Measurements from ENCODE around the gene PSMC3.

The PSMC3 gene

DNA sequence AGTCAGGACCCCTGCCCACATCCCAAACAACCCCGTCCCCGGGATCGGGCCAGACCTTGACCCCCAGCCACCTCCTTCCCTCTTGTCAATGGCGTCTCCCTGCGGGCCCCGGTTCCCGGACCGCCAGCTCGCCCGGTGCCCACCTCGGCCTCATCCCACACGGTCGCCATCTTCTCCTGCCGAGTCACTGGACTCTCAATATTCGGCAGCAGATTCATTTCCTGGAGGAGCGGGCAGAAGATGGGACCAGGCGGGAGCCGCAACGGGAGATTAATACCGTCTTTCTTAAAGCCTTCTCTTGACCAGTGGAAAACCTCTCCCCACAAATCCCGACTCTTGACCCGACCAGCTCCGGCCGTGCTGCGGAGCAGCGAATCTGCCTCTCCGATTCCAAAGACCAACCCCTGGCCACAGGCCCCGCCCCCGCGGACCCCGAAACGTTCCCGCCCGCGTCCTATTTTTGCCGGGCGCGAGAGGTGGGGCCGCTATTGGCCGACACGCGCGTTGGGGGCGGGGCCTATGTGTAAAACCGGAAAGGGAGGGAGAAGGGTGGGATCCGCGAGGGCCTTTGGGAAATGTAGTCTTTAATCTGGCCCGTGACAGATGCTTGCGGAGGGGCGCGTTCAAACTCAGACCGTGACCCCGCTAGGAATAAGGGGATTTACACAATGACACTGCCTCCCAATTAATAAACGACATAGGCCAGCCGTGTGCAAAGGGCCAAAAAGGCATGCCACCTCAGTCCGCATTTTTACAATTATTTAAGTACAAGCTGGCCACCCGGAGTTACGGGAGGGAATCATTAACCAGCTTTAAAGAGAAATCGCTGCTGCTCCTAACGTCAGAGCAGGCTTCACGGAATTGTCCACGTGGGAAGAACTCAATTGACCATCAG, at the start of gene PSMC3:
PSMC3 (minus strand) TSS at position 378 of the 895 bp plus-strand sequence; CDS start at position 218, 160 bp downstream.
- DNase-seq = peak; percentile 99 to 100 (median 100)

DNA sequence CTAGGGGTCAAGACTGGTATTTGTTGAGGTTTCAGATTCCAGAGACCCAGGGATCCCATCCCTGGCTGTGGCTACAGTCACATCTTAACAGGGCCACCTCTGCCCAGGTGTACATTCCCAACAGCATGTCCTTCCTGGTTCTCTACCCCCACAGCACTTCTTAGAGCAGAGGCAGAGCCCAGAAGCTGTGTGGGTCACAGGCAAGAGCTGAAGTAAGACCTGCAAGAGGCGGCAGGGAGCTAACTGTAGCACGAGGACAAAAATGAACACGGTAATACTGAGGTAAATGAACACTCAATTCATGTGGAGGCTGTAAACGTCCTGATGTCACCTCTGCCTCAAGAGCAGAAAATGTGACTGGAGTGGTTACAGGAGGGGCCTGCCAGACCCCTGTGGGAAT, 44.4 kb upstream of the PSMC3 start:
- DNase-seq = no peak

DNA sequence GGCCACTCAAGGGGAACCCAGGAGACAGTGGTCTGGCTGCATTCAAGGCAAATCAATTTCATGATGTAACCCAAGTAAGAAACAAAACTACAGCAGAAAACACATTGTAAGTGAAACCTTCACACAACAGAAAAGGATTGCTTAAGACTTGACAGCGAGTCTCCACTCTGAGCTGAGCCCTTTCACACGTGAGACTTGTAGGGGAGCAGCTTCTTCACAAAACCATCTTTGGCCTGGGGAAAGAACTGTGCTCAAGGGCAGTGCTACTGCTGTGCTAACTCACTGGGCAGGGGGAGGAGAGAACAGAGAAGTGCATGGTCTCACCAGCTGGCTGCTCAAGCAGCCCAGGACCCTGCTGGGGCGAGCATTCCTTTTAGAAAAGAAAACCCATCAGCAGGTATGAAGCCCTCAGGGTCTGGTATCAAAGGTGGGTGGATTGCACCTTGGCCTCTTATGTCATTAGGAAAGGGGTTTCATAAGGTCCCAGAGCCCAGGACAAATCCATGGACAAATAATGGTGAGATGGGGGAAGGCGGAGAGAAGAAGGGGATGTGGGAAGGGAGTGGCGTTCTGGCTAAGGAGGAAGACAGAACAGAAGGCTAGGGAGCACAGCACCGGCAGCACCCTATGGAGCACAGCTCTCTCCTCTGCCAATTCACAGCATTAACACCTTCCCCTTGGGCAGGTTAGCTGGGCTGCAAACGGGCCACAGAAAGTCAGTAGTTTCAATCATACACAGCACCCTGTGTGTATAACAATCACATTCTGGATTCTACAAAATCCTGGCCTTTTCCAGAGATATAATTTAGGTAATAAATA, 43.3 kb upstream of the PSMC3 start:
- peak in 2 of 3 donors; percentile 15 to 31 for DNase-seq

DNA sequence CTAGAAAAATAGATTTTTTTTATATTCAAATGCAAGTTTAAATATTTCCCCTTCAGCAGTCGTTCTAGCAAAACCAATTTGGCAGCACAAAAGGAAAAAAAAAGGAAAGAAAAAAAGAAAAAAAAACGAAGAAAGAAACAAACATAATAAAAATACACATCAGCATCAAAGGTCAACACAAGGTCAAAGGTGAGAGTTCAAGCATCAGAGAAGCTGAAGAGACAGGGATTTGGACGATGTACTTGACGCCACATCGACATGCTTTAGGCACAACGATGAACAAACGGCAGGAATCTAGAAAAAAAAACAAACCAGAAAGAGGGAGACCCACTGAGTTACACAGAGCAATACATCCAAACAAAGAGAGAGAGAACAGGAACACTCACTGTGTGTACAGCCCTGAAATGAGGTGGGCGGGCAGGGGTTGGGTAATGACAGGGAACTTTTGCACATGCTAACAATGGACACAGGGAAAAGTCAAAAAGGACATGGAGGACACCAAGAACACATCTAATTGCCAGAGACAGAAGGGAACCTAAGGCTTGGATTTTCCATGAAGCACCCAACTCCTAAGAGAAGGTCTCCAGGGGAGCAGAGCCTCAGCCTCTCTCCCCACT, 42.5 kb upstream of the PSMC3 start:
- peak; percentile 54 to 79 (median 65) for DNase-seq

DNA sequence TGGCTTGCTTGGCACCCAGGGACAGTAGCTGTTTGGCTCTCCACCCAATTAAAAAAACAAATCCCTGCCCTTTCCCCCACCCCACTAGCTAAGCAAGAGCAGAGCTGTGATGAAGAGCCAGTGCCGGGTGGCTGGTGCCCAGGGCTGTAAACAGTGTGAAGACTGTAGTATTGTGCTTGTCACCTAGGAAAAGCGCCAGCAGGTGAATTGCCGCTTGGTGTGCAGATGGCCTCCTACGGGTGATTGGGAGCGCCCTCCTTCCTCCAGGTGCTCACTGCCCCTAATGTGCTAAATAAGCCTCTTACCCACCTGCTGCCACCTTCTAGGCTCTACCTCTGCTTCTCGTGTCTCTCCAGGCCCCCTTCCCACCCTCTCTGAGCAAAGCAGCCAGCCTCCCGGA, 41.1 kb upstream of the PSMC3 start:
- no peak for DNase-seq

DNA sequence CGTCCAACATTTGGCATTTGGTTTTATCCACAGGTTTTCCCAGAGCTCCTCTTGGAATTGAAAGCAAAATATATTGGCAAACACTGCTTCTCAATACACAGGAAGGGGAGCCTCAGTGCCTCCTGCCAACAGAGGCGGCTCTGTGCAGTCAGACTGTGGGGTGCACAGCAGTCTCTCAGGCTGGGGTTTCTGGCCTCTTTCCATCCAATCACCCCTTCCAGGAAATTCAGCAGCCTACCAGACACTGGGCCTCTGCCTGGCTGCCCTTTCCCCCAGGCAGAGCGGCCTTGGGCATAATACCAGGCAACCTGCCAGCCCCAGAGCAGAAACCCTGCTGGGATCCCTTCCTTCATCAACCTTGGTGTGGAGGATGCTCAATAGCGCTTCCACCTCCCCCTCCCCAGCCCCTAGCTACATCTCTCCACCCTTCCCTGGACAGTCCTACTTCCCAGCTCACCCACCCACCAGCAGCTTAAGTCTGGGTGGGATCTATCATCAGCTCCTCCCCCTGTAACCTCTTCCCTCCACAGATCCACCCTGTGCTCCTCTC, 40.5 kb upstream of the PSMC3 start:
- no peak for DNase-seq

DNA sequence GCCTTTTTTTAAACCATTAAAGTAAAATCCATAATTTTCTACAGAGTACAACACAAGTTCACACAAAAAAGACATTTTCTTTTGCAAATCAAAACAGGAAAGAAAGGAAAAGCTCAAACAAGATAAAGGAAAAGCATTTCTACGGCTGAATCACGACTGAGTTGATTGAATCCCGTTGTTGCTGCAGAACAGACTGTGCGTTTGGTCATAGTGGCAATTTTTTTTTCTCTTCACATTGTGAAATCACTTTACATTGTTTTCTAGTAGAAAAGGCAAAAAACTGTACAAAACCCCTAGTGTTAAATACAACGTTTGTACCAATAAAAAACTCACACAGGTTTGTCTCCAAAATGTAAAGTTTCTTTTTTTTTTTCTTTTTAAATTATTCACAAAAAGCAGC, 40.0 kb upstream of the PSMC3 start:
- no peak for DNase-seq

DNA sequence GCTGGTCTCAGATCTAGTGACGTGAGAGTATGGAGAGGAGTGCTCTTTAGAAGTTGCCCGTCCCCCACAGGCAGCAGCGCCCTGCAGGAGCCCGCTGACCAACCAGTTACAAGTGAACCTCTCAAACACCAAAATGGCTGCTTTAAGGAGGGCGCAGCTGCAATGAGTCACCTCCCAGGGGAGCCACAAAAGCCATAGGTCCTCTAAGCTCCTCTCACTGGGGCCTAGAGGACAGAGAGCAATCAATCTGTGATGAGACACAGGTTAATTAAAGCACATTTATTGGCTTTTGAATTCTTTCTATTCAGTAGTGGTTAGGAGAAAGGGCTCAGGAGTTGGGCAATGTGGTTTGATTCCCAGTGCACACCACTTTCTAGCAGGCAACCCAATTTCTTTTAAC, 38.2 kb upstream of the PSMC3 start:
- no peak for DNase-seq

DNA sequence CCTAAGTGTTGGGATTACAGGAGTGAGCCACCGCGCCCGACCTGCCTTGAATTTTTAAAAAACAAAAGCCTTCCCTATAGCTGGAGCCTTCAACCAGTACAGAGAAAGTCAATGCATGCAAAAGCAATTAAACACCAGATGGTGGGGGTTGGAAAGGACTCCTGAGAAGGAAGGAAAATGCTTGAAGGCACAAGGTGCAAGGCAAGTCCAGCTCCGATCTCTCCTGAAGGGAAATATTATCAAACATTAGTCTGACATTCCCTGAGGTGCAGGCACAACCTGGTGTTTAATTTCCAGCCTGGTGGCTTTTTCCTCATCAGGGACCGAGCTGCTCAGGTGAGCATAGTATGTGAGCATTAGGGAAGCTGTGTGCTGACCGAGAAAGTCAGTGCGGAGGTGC, 35.6 kb upstream of the PSMC3 start:
- no peak for DNase-seq

DNA sequence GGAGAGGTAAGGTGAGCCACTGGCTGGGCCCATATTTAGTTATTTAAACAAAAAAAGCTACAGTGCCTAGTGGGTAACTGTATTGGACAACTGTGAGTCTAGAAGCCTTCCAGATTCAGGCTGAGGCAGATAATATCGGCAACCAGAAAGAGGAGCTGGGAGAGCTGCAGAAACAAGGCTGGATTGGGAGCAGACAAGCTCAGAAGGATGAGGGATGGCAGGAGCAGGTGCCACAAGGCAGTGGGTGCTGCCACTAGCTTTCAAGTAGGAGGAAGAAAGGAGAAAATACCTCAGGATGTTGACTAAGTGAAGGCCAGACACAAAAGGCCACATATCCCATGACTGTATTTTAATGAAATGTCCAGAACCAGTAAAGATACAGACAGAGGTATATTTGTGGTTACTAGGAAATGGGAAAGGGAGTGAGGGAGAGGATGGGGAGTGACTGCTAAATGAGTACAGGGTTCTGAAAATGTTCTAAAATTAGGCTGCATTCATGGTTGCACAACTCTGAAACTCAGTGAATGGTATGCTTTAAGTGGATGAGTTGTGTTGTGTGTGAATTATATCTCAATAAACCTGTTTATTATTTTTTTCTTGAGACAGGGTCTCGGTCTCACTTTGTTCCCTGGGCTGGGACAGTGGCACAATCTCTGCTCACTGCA, 34.5 kb upstream of the PSMC3 start:
- DNase-seq = no peak

DNA sequence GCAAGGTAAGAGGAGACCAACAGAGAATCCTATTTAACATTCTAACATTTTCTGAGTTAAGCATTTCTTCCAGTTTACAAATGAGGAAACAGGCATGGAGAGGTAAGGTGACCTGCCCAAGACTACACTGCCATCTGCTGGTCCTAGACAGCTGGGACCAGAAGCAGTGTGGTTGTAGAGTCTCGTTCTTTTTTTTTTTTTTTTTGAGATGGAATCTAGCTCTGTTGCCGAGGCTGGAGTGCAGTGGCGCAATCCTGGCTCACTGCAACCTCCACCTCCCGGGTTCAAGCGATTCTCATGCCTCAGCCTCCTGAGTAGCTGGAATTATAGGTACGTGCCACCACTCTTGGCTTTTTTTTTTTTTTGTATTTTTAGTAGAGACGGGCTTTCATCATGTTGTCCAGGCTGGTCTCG, 28.0 kb upstream of the PSMC3 start:
- DNase-seq = peak; percentile 77 to 82 (median 79)

DNA sequence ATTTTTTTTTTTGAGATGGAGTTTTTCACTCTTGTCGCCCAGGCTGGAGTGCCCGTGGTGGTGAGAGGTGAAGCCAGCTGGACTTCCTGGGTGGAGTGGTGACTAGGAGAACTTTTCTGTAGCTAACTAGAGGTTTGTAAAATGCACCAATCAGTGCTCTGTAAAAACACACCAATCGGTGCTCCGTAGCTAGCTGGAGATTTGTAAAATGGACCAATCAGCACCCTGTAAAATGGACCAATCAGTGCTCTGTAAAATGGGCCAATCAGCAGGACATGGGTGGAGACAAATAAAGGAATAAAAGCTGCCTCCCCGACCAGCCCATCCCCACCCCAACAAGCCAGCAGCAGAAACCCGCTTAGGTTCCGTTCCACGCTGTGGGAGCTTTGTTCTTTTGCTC, 27.1 kb upstream of the PSMC3 start:
- no peak for DNase-seq

DNA sequence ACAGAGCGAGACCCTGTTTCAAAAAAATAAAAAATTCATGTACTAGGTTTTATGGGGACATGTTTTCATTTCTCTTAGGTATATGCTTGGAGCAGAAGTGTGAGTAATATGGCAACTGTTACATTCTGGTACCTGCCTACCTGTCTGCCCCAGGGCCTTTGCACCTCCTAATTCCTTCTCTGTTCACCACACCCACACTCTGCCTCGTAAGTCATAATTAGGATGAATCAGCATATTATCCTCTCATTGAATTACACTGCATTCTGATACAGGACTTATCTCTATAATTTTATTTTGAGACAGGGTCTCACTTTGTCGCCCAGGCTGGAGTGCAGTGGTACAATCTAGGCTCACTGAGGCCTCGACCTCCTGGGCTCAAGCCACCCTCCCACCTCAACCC, 25.8 kb upstream of the PSMC3 start:
- DNase-seq = no peak

DNA sequence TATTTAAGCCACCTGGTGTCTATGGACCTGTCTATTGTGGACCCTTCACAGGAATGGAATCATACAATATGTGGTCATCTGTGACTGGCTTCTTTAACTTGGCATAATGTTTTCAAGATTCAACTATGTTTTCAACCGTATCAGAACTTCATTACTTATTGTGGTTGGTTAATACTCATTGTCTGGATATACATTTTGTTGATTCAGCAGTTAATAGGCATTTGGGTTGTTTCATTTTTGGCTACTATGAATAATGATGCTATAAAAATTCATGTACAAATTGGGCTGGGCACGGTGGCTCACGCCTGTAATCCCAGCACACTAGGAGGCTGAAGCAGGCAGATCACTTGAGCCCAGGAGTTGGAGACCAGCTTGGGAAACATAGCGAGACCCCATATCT, 25.2 kb upstream of the PSMC3 start:
- DNase-seq = no peak

DNA sequence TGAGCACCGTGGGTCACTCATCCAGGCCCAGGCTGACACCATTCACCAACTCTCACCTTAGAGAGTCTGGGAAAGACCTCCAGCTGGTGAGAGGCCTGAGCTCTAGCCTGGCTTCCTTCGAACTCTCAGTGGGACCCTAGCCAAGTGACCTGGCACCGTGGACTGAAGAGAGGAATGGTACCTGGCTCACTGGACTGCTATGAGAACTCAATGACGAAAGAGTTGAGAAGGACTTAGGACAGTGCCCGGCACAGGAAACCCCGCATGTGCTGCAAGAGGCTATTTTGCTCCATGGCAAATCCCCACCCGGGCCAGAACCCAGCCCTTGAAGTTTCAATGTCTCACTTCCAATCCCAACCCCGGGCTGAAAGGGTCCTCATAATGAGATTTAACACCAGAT, 23.3 kb upstream of the PSMC3 start:
- no peak for DNase-seq

DNA sequence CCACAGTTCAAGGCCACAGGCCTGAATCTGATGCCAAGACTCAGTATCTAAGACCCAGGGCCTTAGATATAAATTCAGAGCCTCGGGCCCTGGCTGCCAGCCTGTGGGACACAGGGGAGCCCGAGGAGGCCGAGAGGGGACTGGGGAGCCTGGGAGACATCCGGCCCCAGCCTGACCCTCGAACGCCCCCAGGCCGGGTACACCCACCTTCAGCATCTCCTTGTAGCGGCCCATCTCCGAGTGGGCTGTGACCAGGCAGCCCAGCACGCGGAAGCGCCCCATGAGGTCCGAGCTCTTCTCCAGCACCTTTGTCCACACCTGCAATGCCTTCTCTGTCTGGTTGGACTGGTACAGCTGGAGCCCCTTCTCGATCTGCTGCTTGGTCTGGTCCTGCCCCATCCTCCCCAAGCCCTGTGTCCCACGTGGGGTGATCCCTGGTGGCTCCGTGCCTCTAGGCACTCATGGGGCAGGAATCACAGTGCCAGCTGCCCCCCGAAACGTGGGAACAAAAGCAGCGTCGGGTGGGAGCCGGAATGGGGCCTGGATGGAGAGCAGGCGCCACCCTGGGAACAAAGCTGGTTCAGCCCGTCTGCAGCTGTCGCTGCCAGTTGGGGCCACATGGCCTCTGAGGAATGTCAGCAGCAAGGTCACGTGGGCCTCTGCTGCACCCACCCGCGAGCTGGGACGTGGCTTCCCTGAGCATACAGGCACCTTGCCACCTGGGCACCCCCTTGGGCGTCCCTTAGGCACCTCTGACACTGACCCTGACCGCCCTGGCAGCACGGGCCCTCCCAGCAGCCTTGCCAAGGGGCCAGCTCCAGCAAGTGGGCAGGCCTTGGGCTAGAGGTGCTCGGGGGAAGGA, 22.6 kb upstream of the PSMC3 start, which contains the start of gene RAPSN:
RAPSN (minus strand) TSS at position 571 of the 862 bp plus-strand sequence; CDS start at position 399, 172 bp downstream.
- no peak for DNase-seq

DNA sequence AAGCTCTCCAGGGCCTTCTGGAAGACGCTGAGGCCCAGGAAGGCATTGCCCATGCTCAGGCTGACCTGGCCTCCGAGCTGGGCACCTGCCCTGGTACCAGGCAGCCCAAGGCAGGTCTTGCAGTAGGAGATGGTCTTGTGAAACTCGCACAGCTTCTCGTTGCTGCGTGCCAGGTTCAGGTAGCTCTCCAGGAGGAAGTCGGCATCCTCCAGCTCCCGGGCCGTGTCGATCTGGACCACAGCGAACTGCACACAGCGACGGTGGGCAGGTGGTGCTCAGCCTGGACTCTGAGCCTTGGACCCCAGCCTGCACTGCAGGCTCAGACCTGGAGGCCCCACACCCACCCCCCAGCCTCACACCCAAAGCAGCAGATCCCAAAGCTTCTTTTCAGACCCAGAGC, 21.7 kb upstream of the PSMC3 start:
- no peak for DNase-seq

DNA sequence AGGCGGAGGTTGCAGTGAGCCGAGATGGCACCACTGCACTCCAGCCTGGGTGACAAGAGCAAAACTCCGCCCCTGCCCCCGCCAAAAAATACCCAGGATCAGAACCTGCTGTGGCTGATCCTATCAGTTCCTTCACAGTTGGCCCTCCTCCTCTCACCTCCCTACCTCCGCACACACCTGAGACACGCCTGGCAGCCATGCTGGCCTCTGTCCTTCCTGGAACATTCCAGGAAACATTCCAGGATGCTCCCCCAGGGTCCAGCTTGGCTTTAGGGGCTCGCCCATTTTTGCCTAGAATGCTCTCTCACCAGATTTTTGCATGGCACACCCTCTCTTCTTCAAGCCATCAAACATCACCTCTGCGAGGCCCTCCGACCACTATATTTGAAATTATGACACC, 20.6 kb upstream of the PSMC3 start:
- DNase-seq = no peak

DNA sequence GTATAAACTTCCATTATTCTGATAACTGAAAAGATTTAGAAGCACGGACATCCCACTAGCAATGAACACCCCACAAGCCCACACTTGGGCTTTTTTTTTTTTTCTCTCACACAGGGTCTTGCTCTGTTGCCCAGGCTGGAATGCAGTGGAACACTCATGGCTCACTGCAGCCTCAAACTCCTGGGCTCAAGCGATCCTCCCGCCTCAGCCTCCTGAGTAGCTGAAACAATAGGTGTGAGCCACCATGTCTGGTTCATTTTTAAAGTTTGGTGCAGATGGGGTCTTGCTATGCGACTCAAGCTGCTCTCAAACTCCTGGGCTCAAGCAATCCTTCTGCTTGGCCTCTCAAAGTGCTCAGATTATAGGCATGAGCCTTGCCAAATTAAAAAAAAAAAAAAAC, 19.6 kb upstream of the PSMC3 start:
- no peak for DNase-seq

DNA sequence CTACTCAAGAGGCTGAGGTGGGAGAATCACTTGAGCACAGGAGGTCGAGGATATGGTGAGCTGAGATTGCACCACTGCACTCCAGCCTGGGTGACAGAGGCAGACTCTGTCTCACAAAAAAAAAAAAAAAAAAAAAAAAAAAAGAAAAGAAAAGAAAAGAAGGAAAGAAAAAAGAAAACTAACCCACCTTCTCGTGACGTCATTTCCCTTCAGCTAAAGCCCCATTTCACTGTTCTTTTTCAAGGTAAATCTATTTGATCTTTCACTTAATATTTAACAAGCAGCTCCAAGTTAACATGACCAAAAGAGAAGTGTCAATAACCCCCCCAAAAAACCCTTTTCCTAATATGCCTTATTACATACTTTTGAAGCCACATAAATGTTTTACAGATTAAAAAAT, 17.6 kb upstream of the PSMC3 start:
- no peak for DNase-seq

DNA sequence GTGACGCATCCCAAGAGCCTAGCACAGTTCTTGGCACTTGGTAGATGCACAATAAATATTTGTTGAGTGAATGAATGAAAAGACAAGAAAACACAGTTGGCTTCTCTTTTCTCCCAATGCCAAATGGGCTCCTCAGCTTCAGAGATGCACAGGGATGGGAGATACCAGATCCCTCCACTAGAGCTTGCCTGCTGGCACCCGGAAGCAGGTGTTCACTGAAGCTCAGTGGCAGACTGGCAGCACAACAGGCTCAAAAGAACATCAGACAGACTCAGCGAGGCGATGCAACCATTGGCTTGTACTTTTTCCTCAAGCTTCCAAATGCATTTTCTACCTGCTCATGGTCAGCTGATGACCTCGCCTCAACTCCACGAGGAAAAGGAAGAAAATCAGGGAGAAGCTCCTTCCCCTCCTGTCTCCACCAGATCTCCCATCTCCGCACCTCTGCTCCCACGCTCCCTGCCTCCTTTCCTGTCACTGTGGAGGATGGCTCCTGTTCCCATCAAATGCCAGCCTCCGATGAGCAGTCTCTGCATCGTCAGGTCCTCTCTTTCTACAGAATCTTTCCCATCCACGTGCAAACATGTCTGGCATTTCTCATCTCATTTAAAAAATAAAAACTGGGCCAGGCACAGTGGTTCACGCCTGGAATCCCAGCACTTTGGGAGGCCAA, 16.9 kb upstream of the PSMC3 start:
- no peak for DNase-seq

Data from suppressor macrophage treated with lipopolysaccharide for 1 hour (primary cell).